Mesodermal cell (in vitro differentiated cells): ENCODE results near the gene HK1. TPM values are rescaled to one million over a fixed set of nuclear protein-coding genes. Genes with fewer than 3 reads are reported as not detected.

Experiments used
- H3K27ac ChIP-seq: 2 replicates; pipeline ENCODE4 v1.7.0; 2013; ENCODE audit warnings: mild to moderate bottlenecking, low read depth, low read length, moderate library complexity; ENCODE audit not compliant: severe bottlenecking
- H3K36me3 ChIP-seq: 2 replicates; pipeline ENCODE4 v1.7.1; 2013; ENCODE audit warnings: mild to moderate bottlenecking, low read length, moderate library complexity; ENCODE audit not compliant: control insufficient read depth, insufficient read depth
- H3K4me1 ChIP-seq: one replicate; pipeline ENCODE4 v1.7.1; 2013; ENCODE audit warnings: mild to moderate bottlenecking, low read length; ENCODE audit not compliant: insufficient read depth, control insufficient read depth, poor library complexity, severe bottlenecking
- H3K4me3 ChIP-seq: 2 replicates; pipeline ENCODE4 v1.7.0; 2013; ENCODE audit warnings: low read length, control low read depth, mild to moderate bottlenecking; ENCODE audit not compliant: insufficient read depth, poor library complexity, severe bottlenecking; ENCODE audit errors: extremely low read depth
- H3K9me3 ChIP-seq: 2 replicates; pipeline ENCODE4 v1.7.1; 2013; ENCODE audit warnings: mild to moderate bottlenecking, low read length, moderate library complexity; ENCODE audit not compliant: control insufficient read depth
- WGBS, 2 experiments: methylation state at CpG; one replicate each; pipeline ENCODE4 v1.1.5; 2013; ENCODE audit warnings: missing lambda C conversion rate in 2 of 2; ENCODE audit not compliant: insufficient coverage in 2 of 2; 5-methylcytosine and 5-hydroxymethylcytosine counted together
- polyA plus RNA-seq, 2 experiments: library from polyadenylated mRNA; stranded (reverse); fragments of 50-300 nt; gene quantifications; one replicate each; pipeline ENCODE4 v1.2.3, GENCODE V29; 2013

The HK1 gene
- 124 TPM for polyA plus RNA-seq (2013, experiment 1 of 2)
- 105 TPM for polyA plus RNA-seq (2013, experiment 2 of 2)

- Histone ChIP-seq H3K4me3 (no peak within 1 kb of the TSS), H3K9me3 (no peaks in the 10 kb centered on the region), H3K27ac (peak within 1 kb of the TSS; percentile 70), H3K36me3 (no peaks in the 10 kb centered on the region), H3K4me1 (peaks cover 13% of the 10 kb centered on the region)
- WGBS, 2 experiments, result 39 to 57% methylated on average over 10 to 11 of the region's 11 CpGs
Observed at GRCh38 chr10:69278446-69278963, at the start of gene HK1. Gene HK1, plus strand, starts transcription at chr10:69278496.

- H3K27ac ChIP-seq, result no peak overlapping the region
- 75 to 99% methylated on average over 3 to 7 of the region's 8 CpGs for WGBS, 2 experiments
- no peak overlapping the region for H3K4me3 ChIP-seq
- H3K9me3 ChIP-seq, result no peaks in the 10 kb centered on the region
- peaks cover 26% of the 10 kb centered on the region for H3K4me1 ChIP-seq
- H3K36me3 ChIP-seq, result no peaks in the 10 kb centered on the region
Observed at GRCh38 chr10:69229616-69229916, 48.7 kb upstream of the HK1 start.

- Histone ChIP-seq H3K4me1 (peaks cover 26% of the 10 kb centered on the region), H3K9me3 (no peaks in the 10 kb centered on the region), H3K4me3 (no peak overlapping the region), H3K27ac (no peak overlapping the region), H3K36me3 (no peaks in the 10 kb centered on the region)
- 91% methylated on average over 2 of the region's 5 CpGs; no CpG with 5 or more reads in 1 of the 2 experiments for WGBS, 2 experiments
Observed at GRCh38 chr10:69230128-69230527, 48.2 kb upstream of the HK1 start.

- H3K9me3 ChIP-seq, result no peaks in the 10 kb centered on the region
- H3K4me3 ChIP-seq, result no peak overlapping the region
- H3K4me1 ChIP-seq, result peaks cover 21% of the 10 kb centered on the region
- no peaks in the 10 kb centered on the region for H3K36me3 ChIP-seq
- WGBS, 2 experiments, result 65 to 74% methylated on average over 8 to 9 of the region's 9 CpGs
- H3K27ac ChIP-seq, result no peak overlapping the region
Observed at GRCh38 chr10:69232252-69232651, 46.0 kb upstream of the HK1 start.

- Histone ChIP-seq H3K27ac (peak overlapping the region; percentile 23), H3K9me3 (no peaks in the 10 kb centered on the region), H3K36me3 (no peaks in the 10 kb centered on the region), H3K4me3 (no peak overlapping the region), H3K4me1 (peaks cover 21% of the 10 kb centered on the region)
- 90 to 92% methylated on average over 17 to 19 of the region's 22 CpGs for WGBS, 2 experiments
Observed at GRCh38 chr10:69232736-69233480, 45.4 kb upstream of the HK1 start.

- Histone ChIP-seq H3K4me1 (peaks cover 15% of the 10 kb centered on the region), H3K36me3 (no peaks in the 10 kb centered on the region), H3K27ac (no peak overlapping the region), H3K9me3 (no peaks in the 10 kb centered on the region), H3K4me3 (no peak overlapping the region)
- WGBS, 2 experiments, result 90 to 92% methylated on average over 2 of the region's 3 CpGs
Observed at GRCh38 chr10:69234447-69234846, 43.8 kb upstream of the HK1 start.

GRCh38 chr10:69237528-69238159 is 40.7 kb upstream of the HK1 start:
- Histone ChIP-seq H3K27ac (no peak overlapping the region), H3K9me3 (no peaks in the 10 kb centered on the region), H3K4me1 (peaks cover 8% of the 10 kb centered on the region), H3K4me3 (no peak overlapping the region), H3K36me3 (no peaks in the 10 kb centered on the region)
- 18 to 61% methylated on average over 3 to 10 of the region's 17 CpGs for WGBS, 2 experiments

- Histone ChIP-seq H3K4me1 (no peaks in the 10 kb centered on the region), H3K36me3 (no peaks in the 10 kb centered on the region), H3K4me3 (no peak overlapping the region), H3K9me3 (no peaks in the 10 kb centered on the region), H3K27ac (no peak overlapping the region)
- 77 to 85% methylated on average over 4 of the region's 5 CpGs for WGBS, 2 experiments
Observed at GRCh38 chr10:69239136-69239535, 39.2 kb upstream of the HK1 start.

GRCh38 chr10:69239816-69240434 is 38.4 kb upstream of the HK1 start:
- WGBS, 2 experiments, result 91 to 100% methylated on average over 3 to 4 of the region's 6 CpGs
- Histone ChIP-seq H3K27ac (no peak overlapping the region), H3K36me3 (no peaks in the 10 kb centered on the region), H3K4me1 (no peaks in the 10 kb centered on the region), H3K4me3 (no peak overlapping the region), H3K9me3 (no peaks in the 10 kb centered on the region)

- no peak overlapping the region for H3K27ac ChIP-seq
- no peak overlapping the region for H3K4me3 ChIP-seq
- WGBS, 2 experiments, result 94 to 95% methylated on average over 6 to 10 of the region's 11 CpGs
- no peaks in the 10 kb centered on the region for H3K4me1 ChIP-seq
- H3K9me3 ChIP-seq, result no peaks in the 10 kb centered on the region
- H3K36me3 ChIP-seq, result no peaks in the 10 kb centered on the region
Observed at GRCh38 chr10:69240455-69240854, 37.8 kb upstream of the HK1 start.
